ENCODE data around the gene ITM2B.

DNA sequence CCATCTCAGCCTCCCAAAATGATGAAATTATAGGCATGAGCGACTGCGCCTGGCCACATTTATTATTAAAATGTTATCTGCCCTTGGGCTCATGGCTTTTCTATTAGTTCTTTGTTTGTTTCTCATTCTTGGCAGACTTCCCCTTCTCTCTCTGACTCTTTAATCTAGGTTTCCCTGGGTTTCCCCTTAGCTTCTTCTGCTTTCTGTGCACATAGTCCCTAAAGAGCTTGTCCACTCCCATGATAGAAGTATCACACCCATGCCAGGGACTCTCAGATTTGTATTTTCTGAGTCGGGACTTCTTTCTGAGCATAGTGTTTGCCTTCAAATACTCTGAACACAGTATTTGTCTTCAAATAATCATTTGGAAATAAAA is 38.6 kb upstream of the ITM2B start:
- TF ChIP-seq, protein P1, sequence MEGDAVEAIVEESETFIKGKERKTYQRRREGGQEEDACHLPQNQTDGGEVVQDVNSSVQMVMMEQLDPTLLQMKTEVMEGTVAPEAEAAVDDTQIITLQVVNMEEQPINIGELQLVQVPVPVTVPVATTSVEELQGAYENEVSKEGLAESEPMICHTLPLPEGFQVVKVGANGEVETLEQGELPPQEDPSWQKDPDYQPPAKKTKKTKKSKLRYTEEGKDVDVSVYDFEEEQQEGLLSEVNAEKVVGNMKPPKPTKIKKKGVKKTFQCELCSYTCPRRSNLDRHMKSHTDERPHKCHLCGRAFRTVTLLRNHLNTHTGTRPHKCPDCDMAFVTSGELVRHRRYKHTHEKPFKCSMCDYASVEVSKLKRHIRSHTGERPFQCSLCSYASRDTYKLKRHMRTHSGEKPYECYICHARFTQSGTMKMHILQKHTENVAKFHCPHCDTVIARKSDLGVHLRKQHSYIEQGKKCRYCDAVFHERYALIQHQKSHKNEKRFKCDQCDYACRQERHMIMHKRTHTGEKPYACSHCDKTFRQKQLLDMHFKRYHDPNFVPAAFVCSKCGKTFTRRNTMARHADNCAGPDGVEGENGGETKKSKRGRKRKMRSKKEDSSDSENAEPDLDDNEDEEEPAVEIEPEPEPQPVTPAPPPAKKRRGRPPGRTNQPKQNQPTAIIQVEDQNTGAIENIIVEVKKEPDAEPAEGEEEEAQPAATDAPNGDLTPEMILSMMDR (conservative IDR thresholded peaks at IDR 0.05; ENCODE audit: low read depth in 2 of 2) = no peak
- TF ChIP-seq, protein P2, sequence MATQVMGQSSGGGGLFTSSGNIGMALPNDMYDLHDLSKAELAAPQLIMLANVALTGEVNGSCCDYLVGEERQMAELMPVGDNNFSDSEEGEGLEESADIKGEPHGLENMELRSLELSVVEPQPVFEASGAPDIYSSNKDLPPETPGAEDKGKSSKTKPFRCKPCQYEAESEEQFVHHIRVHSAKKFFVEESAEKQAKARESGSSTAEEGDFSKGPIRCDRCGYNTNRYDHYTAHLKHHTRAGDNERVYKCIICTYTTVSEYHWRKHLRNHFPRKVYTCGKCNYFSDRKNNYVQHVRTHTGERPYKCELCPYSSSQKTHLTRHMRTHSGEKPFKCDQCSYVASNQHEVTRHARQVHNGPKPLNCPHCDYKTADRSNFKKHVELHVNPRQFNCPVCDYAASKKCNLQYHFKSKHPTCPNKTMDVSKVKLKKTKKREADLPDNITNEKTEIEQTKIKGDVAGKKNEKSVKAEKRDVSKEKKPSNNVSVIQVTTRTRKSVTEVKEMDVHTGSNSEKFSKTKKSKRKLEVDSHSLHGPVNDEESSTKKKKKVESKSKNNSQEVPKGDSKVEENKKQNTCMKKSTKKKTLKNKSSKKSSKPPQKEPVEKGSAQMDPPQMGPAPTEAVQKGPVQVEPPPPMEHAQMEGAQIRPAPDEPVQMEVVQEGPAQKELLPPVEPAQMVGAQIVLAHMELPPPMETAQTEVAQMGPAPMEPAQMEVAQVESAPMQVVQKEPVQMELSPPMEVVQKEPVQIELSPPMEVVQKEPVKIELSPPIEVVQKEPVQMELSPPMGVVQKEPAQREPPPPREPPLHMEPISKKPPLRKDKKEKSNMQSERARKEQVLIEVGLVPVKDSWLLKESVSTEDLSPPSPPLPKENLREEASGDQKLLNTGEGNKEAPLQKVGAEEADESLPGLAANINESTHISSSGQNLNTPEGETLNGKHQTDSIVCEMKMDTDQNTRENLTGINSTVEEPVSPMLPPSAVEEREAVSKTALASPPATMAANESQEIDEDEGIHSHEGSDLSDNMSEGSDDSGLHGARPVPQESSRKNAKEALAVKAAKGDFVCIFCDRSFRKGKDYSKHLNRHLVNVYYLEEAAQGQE (IDR thresholded peaks at IDR 0.05; ENCODE audit: unreplicated experiment) = no peak
- TF ChIP-seq EZH2phosphoT487 (IDR thresholded peaks at IDR 0.05; ENCODE audit: unreplicated experiment) (no peak), POLR2AphosphoS5 (IDR thresholded peaks at IDR 0.05; ENCODE audit: low read depth) (no peak), CREB1 (CRISPR knock-in tag; IDR thresholded peaks at IDR 0.05; ENCODE audit: low read depth) (no peak), EZH2 (IDR thresholded peaks at IDR 0.05; ENCODE audit: low read depth, unreplicated experiment) (no peak)

Data from GM23338 (cell line).